K562 (cell line): ENCODE measurements around the gene RBP3. TPM values are rescaled to one million over a fixed set of nuclear protein-coding genes. Genes with fewer than 3 reads are reported as not detected.

Experiments used
- ARID2 ChIP-seq: fragments of 450-650 bp; IDR thresholded peaks from 2 replicates; pipeline ENCODE4 v1.6.1; 2017; ENCODE audit warnings: antibody characterized with exemption, mild to moderate bottlenecking
- ATF1 ChIP-seq, 2 experiments: fragments of 450-650 bp in 1 of 2; IDR thresholded peaks; 2 replicates each; pipeline ENCODE4 v1.6.1; 2016; ENCODE audit warnings: missing compliant biosample characterization in 1 of 2, missing genetic modification characterization in 1 of 2
- ATF3 ChIP-seq, 2 experiments: fragments of 450-650 bp in 1 of 2; sonication (generic) in 1 of 2; formaldehyde crosslinking in 1 of 2; IDR thresholded peaks in 1 of 2; conservative IDR thresholded peaks in 1 of 2; 2 replicates each; pipeline versions ENCODE4 v1.6.1 to v1.8.1; 2016 to 2023; ENCODE audit warnings: mild to moderate bottlenecking in 2 of 2, moderate library complexity in 2 of 2, inconsistent platforms in 1 of 2, missing genetic modification reagents in 1 of 2
- BCL6 ChIP-seq: fragments of 250-450 bp; sonication (Bioruptor Pico); IDR thresholded peaks from 2 replicates; pipeline ENCODE4 v1.4.0; 2020
- ERF ChIP-seq: fragments of 450-650 bp; formaldehyde crosslinking; IDR thresholded peaks from 2 replicates; pipeline ENCODE4 v1.4.0; 2020; ENCODE audit warnings: mild to moderate bottlenecking, mixed read lengths
- FOXP4 ChIP-seq: sonication (generic); formaldehyde crosslinking; IDR thresholded peaks from 2 replicates; pipeline ENCODE4 v1.8.0; 2022; ENCODE audit warnings: mild to moderate bottlenecking, missing genetic modification reagents, borderline replicate concordance
- HDAC8 ChIP-seq: fragments of 450-650 bp; IDR thresholded peaks from 2 replicates; pipeline ENCODE4 v1.6.1; 2016; ENCODE audit warnings: mild to moderate bottlenecking, missing genetic modification characterization, moderate library complexity, missing compliant biosample characterization
- HLTF ChIP-seq: fragments of 450-650 bp; IDR thresholded peaks from 2 replicates; pipeline ENCODE4 v1.6.1; 2016
- HNRNPLL ChIP-seq: fragments of 200-400 bp; formaldehyde crosslinking; IDR thresholded peaks from 2 replicates; pipeline ENCODE4 v1.6.1; 2017; ENCODE audit warnings: low read length, low read depth, mild to moderate bottlenecking; ENCODE audit not compliant: poor library complexity, severe bottlenecking
- KLF10 ChIP-seq: fragments of 250-450 bp; sonication (Bioruptor Pico); IDR thresholded peaks from 2 replicates; pipeline ENCODE4 v1.6.1; 2021; ENCODE audit warnings: matching md5 sums
- NFIX ChIP-seq: fragments of 250-450 bp; sonication (Bioruptor Pico); IDR thresholded peaks from 2 replicates; pipeline ENCODE4 v1.4.0; 2020; ENCODE audit warnings: low read depth, mild to moderate bottlenecking, moderate library complexity
- SREBF2 ChIP-seq: sonication (generic); formaldehyde crosslinking; IDR thresholded peaks from 2 replicates; pipeline ENCODE4 v1.4.0; 2020; ENCODE audit warnings: mild to moderate bottlenecking, missing genetic modification reagents
- TRIM24 ChIP-seq, 2 experiments: fragments of 450-650 bp; IDR thresholded peaks; 2 replicates each; pipeline ENCODE4 v1.6.1; 2016
- U2AF1 ChIP-seq: fragments of 200-400 bp; formaldehyde crosslinking; optimal IDR thresholded peaks from 2 replicates; pipeline ENCODE3; 2017; ENCODE audit warnings: mild to moderate bottlenecking, low read depth, low read length, moderate library complexity
- VEZF1 ChIP-seq: fragments of 200-800 bp; sonication (Bioruptor generic); IDR thresholded peaks from 2 replicates; pipeline ENCODE4 v1.6.1; 2017; ENCODE audit warnings: missing genetic modification characterization, missing compliant biosample characterization
- ZNF507 ChIP-seq: conservative IDR thresholded peaks from 2 replicates; pipeline ENCODE4 v1.6.1; 2017; ENCODE audit warnings: missing genetic modification characterization, missing compliant biosample characterization
- ZNF609 ChIP-seq: sonication (generic); formaldehyde crosslinking; IDR thresholded peaks from 2 replicates; pipeline ENCODE4 v1.8.1; 2023; ENCODE audit warnings: missing genetic modification reagents, mild to moderate bottlenecking, borderline replicate concordance
- ZNF668 ChIP-seq: fragments of 250-450 bp; sonication (Bioruptor Pico); IDR thresholded peaks from 2 replicates; pipeline ENCODE4 v1.8.0; 2022; ENCODE audit warnings: mild to moderate bottlenecking, inconsistent platforms
- ZNF717 ChIP-seq: fragments of 250-450 bp; sonication (Bioruptor Pico); IDR thresholded peaks from 2 replicates; pipeline ENCODE4 v1.5.0; 2021
- polyA plus RNA-seq, 8 experiments: library from polyadenylated mRNA; depleted of rRNA in 4 of 8; stranded (reverse) in 5 of 8; unstranded in 3 of 8; fragments of >200 nt; fragmentation: Nextera tagmentation in 2 of 8; fragmentation: Illumina TruSeq in 1 of 8; extraction: Ambion mirVana in 2 of 8; extraction: Trizol in 1 of 8; gene quantifications; 2 replicates each; pipeline versions ENCODE4 v1.2.1 to v1.2.3, GENCODE V29; 2011 to 2014; ENCODE audit warnings: inconsistent platforms in 1 of 8, missing spikeins in 1 of 8
- total RNA-seq, 7 experiments: library from RNA; depleted of rRNA in 6 of 7; stranded (reverse); fragments of >200 nt in 6 of 7; fragmentation: Illumina TruSeq in 2 of 7; extraction: Trizol in 2 of 7; gene quantifications; 2 replicates each; pipeline versions ENCODE4 v1.2.1 to v1.2.3, GENCODE V29; 2011 to 2021; ENCODE audit warnings: low replicate concordance in 1 of 7

RBP3 gene
- total and polyA plus RNA-seq, 9 of the 15 experiments (the other 6 are each of a cell fraction or from before 2014, with no cell fraction given): not detected

DNA sequence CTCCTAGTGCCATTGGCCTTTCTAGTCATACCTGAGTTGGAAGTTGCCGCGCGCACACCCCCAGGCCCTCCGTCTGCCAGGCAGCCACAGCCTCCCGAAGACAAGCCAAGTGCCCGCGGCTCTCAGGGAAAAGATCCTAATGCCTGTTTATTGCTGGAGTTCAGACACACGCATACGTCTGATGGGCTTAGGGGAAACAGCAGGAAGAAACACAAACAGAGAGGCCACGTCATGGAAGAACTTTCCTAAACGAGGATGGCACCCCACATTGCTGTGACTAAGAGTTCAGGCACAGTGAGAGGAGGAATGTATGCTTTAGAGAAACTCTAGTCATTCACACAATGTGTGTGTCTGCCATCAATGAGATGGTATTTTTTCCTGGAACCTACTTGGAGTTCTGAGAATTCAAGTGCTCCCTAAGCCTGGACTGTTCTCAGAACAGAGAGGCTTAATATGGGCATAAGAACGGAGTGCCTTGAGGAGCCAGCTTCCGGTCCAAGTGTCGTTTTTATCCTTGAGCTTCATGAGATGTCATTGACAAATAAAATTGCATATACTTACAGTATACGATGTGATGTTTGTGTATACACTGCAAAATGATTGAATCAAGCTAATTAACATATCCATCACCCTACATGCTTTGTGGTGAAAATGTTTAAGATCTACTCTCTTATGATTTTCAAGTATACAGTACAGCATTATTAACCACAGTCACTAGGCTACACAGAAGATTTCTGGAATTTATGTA lies 11.6 kb upstream of the RBP3 start (continued):
- no peak for TF ChIP-seq ATF1 (CRISPR knock-in tag; IDR thresholded peaks at IDR 0.05)
- peak; percentile 79 for TF ChIP-seq ATF1 (tag; IDR thresholded peaks at IDR 0.05)
- no peak for TF ChIP-seq ZNF609 (CRISPR knock-in tag)
- no peak for TF ChIP-seq ZNF507
- TF ChIP-seq HDAC8 (tag): no peak
- peak in 1 of 2 experiments; percentile 78; a peak in 1 of 4 replicates for TF ChIP-seq TRIM24 (IDR thresholded peaks at IDR 0.05)
- no peak for TF ChIP-seq VEZF1 (CRISPR knock-in tag)
- TF ChIP-seq ZNF717 (CRISPR knock-in tag): no peak
- TF ChIP-seq ARID2: no peak
- TF ChIP-seq SREBF2 (CRISPR knock-in tag): no peak
- 0 out of 2 replicates have a peak, but pooled peaks have one; percentile 19 for TF ChIP-seq ZNF668 (CRISPR knock-in tag)
- no peak for TF ChIP-seq ERF
- no peak for TF ChIP-seq HLTF
- TF ChIP-seq HNRNPLL: no peak
- TF ChIP-seq U2AF1: no peak
- no peak for TF ChIP-seq FOXP4 (CRISPR knock-in tag)
- no peak for TF ChIP-seq NFIX (CRISPR knock-in tag)
- no peak for TF ChIP-seq KLF10 (CRISPR knock-in tag)
- TF ChIP-seq BCL6 (CRISPR knock-in tag): no peak
- peak; percentile 39; the same call in 1 of the 2 replicates for TF ChIP-seq ATF3 (IDR thresholded peaks at IDR 0.05)
- TF ChIP-seq ATF3 (CRISPR knock-in tag; conservative IDR thresholded peaks at IDR 0.05): no peak
